ENCODE results near the gene C2orf92. TPM values are rescaled to one million over a fixed set of nuclear protein-coding genes. Genes with fewer than 3 reads are reported as not detected.
"Not testable (repeated sequence)": the region's sequence is repeated elsewhere in the genome, so short reads cannot be mapped to it uniquely, and the experiment has no call there.

Gene C2orf92
- 10 to 100 TPM; 18.2 to 21.2 TPM for total RNA-seq
- 1 to 10 TPM in 1 of 3 donors, under 1 TPM in 2; 0.35 to 1.5 (median 0.68) TPM for polyA plus RNA-seq
- total RNA-seq: 6.9 to 14.3 (median 10.9) reads per million in 6 experiments

DNA sequence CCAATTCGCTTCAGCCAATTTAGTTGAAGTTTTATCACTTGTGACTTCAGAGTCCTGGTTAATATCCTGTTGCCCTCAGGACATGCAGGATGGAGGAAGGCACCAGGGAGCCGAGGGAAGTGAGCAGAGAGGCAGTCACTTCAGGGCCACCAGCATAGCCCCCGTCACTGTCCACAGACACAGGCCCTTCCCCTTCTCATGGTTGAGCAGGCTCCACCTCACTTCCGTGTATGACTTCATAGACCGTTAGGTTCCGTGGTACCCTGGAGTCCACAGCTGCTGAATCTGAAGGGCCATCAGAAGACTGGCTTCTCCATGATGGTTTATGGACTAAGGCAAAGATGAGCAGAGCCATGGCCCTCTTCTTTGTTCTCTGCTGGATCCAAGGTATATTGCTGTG, at the start of gene C2orf92:
TSS of gene C2orf92 (plus strand) at position 266 of the 400 bp plus-strand sequence. CDS start at position 342, 76 bp downstream.
- Mint-ChIP-seq H3K4me3 (no peak within 1 kb of the TSS), H3K4me1 (peaks cover 0 to 11% (median 5%) of the 10 kb centered on the region in 4 donors), H3K36me3 (peaks cover 0 to 5% (median 2%) of the 10 kb centered on the region in 3 donors), H3K27me3 (peaks cover 0 to 10% (median 0%) of the 10 kb centered on the region in 5 donors), H3K9me3 (no peaks in the 10 kb centered on the region), H3K27ac (peak within 1 kb of the TSS in 1 of 10 donors; percentile 58)
- ATAC-seq: no peak
- POLR2A ChIA-PET: no interaction called here
- no peak for DNase-seq

- H3K36me3 Mint-ChIP-seq, H3K9me3 Mint-ChIP-seq, POLR2A ChIA-PET, DNase-seq, ATAC-seq, H3K27me3 Mint-ChIP-seq, H3K4me3 Mint-ChIP-seq, H3K4me1 Mint-ChIP-seq: not testable (repeated sequence)
- peak overlapping the region in 1 of 10 donors; percentile 5 for H3K27ac Mint-ChIP-seq
These were observed 49.0 kb upstream of the C2orf92 start for GRCh38 chr2:97620492-97620891.

DNA sequence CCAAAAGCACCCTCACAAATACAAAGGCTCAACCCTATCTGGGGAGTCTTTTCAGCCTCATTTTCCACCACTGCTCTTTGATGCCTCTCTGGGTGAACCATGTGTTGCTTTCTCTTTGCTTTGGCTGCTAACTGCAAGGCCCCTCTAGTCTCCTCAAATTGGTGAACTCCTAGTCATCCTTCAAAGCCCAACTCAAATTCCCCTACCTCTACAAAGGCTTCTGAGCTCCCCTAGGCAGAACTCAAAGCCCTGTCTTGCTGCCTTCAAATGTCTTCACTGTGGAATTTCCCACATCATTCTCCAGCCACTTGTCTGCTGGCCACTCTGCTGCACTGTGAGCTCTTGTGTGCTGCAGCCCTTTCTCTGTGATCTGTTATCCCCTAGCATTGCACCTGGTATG, 46.5 kb upstream of the C2orf92 start:
- ATAC-seq, H3K27me3 Mint-ChIP-seq, H3K4me3 Mint-ChIP-seq, H3K4me1 Mint-ChIP-seq, DNase-seq, H3K36me3 Mint-ChIP-seq, POLR2A ChIA-PET, H3K9me3 Mint-ChIP-seq: not testable (repeated sequence)
- peak overlapping the region in 1 of 10 donors; percentile 43 for H3K27ac Mint-ChIP-seq

- H3K9me3 Mint-ChIP-seq, ATAC-seq, DNase-seq, H3K36me3 Mint-ChIP-seq, POLR2A ChIA-PET, H3K4me1 Mint-ChIP-seq, H3K4me3 Mint-ChIP-seq, H3K27me3 Mint-ChIP-seq, H3K27ac Mint-ChIP-seq: not testable (repeated sequence)
These were observed 44.0 kb upstream of the C2orf92 start for GRCh38 chr2:97625354-97626048.

- H3K36me3 Mint-ChIP-seq, H3K4me1 Mint-ChIP-seq, H3K9me3 Mint-ChIP-seq, ATAC-seq, H3K27me3 Mint-ChIP-seq, POLR2A ChIA-PET, H3K27ac Mint-ChIP-seq, H3K4me3 Mint-ChIP-seq, DNase-seq: not testable (repeated sequence)
These were observed 43.5 kb upstream of the C2orf92 start for GRCh38 chr2:97626049-97626430.

GRCh38 chr2:97644023-97644717, 25.3 kb upstream of the C2orf92 start:
- Mint-ChIP-seq H3K27me3 (peaks cover 0 to 5% (median 0%) of the 10 kb centered on the region in 5 donors), H3K9me3 (no peaks in the 10 kb centered on the region), H3K4me1 (peaks cover 16 to 26% (median 23%) of the 10 kb centered on the region in 4 donors), H3K4me3 (peak overlapping the region in 4 of 10 donors; percentile 1 to 99 (median 64)), H3K27ac (peak overlapping the region in 6 of 10 donors; percentile 19 to 96 (median 62)), H3K36me3 (peaks cover 0 to 23% (median 4%) of the 10 kb centered on the region in 3 donors)
- ATAC-seq (no peak), DNase-seq (no peak)
- POLR2A ChIA-PET: interaction anchor here (7.6 kb wide), 1 partner anchor 19 kb away, joined by 170 read pairs; the partner anchor contains the start of gene ACTR1B

GRCh38 chr2:97645112-97645694, 24.3 kb upstream of the C2orf92 start:
- peak overlapping the region; percentile 93 to 99 (median 98) for H3K4me3 Mint-ChIP-seq
- POLR2A ChIA-PET: interaction anchor here (0.8 to 7.6 kb wide), 6 partner anchors 11 to 1582 kb away, joined by 3 to 170 read pairs (median 16); partner anchors contain the start of genes ACTR1B, ANKRD36B and ZAP70
- H3K9me3 Mint-ChIP-seq: no peaks in the 10 kb centered on the region
- ATAC-seq (peak; percentile 57 to 65), DNase-seq (peak in 1 of 10 donors; percentile 13)
- peaks cover 0 to 1% (median 0%) of the 10 kb centered on the region in 5 donors for H3K27me3 Mint-ChIP-seq
- peaks cover 0 to 31% (median 4%) of the 10 kb centered on the region in 3 donors for H3K36me3 Mint-ChIP-seq
- H3K27ac Mint-ChIP-seq: peak overlapping the region; percentile 92 to 99 (median 98)
- peaks cover 16 to 26% (median 23%) of the 10 kb centered on the region in 4 donors for H3K4me1 Mint-ChIP-seq

GRCh38 chr2:97645695-97646629, 23.6 kb upstream of the C2orf92 start, which contains the start of gene COX5B:
Gene COX5B, plus strand, starts transcription at chr2:97646062. Its CDS starts 25 bp downstream, at chr2:97646087.
- no peaks in the 10 kb centered on the region for H3K9me3 Mint-ChIP-seq
- POLR2A ChIA-PET: interaction anchor here (0.6 to 7.6 kb wide), 9 partner anchors 10 to 1583 kb away, joined by 3 to 170 read pairs (median 5); partner anchors contain the start of genes ACTR1B, ANKRD36B and ZAP70
- H3K4me1 Mint-ChIP-seq: peaks cover 17 to 27% (median 23%) of the 10 kb centered on the region in 4 donors
- peak; percentile 92 to 95 for ATAC-seq
- peak; percentile 93 to 99 (median 98) for DNase-seq
- no peaks in the 10 kb centered on the region for H3K27me3 Mint-ChIP-seq
- peaks cover 0 to 39% (median 4%) of the 10 kb centered on the region in 3 donors for H3K36me3 Mint-ChIP-seq
- H3K4me3 Mint-ChIP-seq: peak within 1 kb of the TSS; percentile 93 to 99 (median 98)
- peak within 1 kb of the TSS; percentile 92 to 99 (median 98) for H3K27ac Mint-ChIP-seq

DNA sequence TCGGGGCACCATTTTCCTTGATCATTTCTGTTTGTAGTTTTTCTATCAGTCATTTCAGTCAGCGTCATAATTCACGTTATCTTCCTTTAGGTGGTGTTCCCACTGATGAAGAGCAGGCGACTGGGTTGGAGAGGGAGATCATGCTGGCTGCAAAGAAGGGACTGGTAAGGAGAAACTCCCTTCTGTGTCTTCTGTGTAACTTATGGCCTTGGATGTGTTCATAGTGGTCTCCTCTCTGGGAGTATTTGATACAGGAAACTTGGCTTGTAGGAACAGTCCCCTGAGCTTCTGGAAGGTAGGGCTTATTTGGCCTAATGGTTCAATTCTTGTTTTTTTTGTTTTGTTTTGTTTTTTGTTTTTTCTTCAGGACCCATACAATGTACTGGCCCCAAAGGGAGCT, 22.5 kb upstream of the C2orf92 start:
- peaks cover 0 to 42% (median 4%) of the 10 kb centered on the region in 3 donors for H3K36me3 Mint-ChIP-seq
- peak overlapping the region; percentile 93 to 99 (median 98) for H3K4me3 Mint-ChIP-seq
- peak overlapping the region; percentile 90 to 99 (median 98) for H3K27ac Mint-ChIP-seq
- POLR2A ChIA-PET: interaction anchor here (0.6 to 7.6 kb wide), 4 partner anchors 9 to 854 kb away, joined by 3 to 170 read pairs (median 12); partner anchors contain the start of gene ACTR1B
- H3K4me1 Mint-ChIP-seq: peaks cover 20 to 30% (median 23%) of the 10 kb centered on the region in 4 donors
- ATAC-seq (no peak), DNase-seq (no peak)
- no peaks in the 10 kb centered on the region for H3K9me3 Mint-ChIP-seq
- H3K27me3 Mint-ChIP-seq: no peaks in the 10 kb centered on the region

GRCh38 chr2:97651114-97651513, 18.4 kb upstream of the C2orf92 start:
- peaks cover 11 to 21% (median 16%) of the 10 kb centered on the region in 4 donors for H3K4me1 Mint-ChIP-seq
- H3K27ac Mint-ChIP-seq: peak overlapping the region in 7 of 10 donors; percentile 23 to 91 (median 73)
- no peaks in the 10 kb centered on the region for H3K27me3 Mint-ChIP-seq
- no peak overlapping the region for H3K4me3 Mint-ChIP-seq
- no peak for ATAC-seq
- peaks cover 0 to 43% (median 4%) of the 10 kb centered on the region in 3 donors for H3K36me3 Mint-ChIP-seq
- no peak for DNase-seq
- POLR2A ChIA-PET: interaction anchor here (1.6 kb wide), 1 partner anchor 11 kb away, joined by 11 read pairs; no protein-coding TSS in a partner anchor
- no peaks in the 10 kb centered on the region for H3K9me3 Mint-ChIP-seq

GRCh38 chr2:97653473-97653872, 16.0 kb upstream of the C2orf92 start:
- H3K4me3 Mint-ChIP-seq: no peak overlapping the region
- peak overlapping the region in 2 of 10 donors; percentile 37 to 51 for H3K27ac Mint-ChIP-seq

More at GRCh38 chr2:97653473-97653872, 16.0 kb upstream of the C2orf92 start:
- Mint-ChIP-seq H3K9me3 (no peaks in the 10 kb centered on the region), H3K36me3 (peaks cover 0 to 41% (median 0%) of the 10 kb centered on the region in 3 donors), H3K4me1 (peaks cover 0 to 11% (median 4%) of the 10 kb centered on the region in 4 donors), H3K27me3 (no peaks in the 10 kb centered on the region)
- POLR2A ChIA-PET: interaction anchor here (0.9 kb wide), 1 partner anchor 11 kb away, joined by 3 read pairs; the partner anchor contains the start of gene ACTR1B
- DNase-seq (no peak), ATAC-seq (no peak)
